Keratinocyte (primary cell): Measurements from ENCODE around the gene FBXL17. TPM values are rescaled to one million over a fixed set of nuclear protein-coding genes. Genes with fewer than 3 reads are reported as not detected.

Experiments used
- DNase-seq: peaks from one replicate; pipeline ENCODE4 v3.0.0-alpha.2; 2011; ENCODE audit warnings: low read depth, missing footprints, low spot score
- FAIRE-seq: peaks from 2 replicates; lab custom pipeline; 2011; peaks lifted over from hg19 to GRCh38; lab: Jason Lieb, UNC
- H2AFZ ChIP-seq: 2 replicates; pipeline ENCODE4 v1.6.0; 2012; ENCODE audit warnings: low read length, control low read depth, inconsistent platforms; ENCODE audit not compliant: control insufficient read depth
- H3K27ac ChIP-seq: 2 replicates; pipeline ENCODE4 v1.5.1; 2011; ENCODE audit warnings: low read length; ENCODE audit not compliant: control insufficient read depth, insufficient read depth
- H3K27me3 ChIP-seq: 3 replicates; pipeline ENCODE4 v1.6.0; 2011; ENCODE audit warnings: low read length; ENCODE audit not compliant: control insufficient read depth, insufficient read depth; ENCODE audit errors: extremely low read depth
- H3K36me3 ChIP-seq, 2 experiments: 2 replicates in 1 of 2; 3 replicates in 1 of 2; pipeline ENCODE4 v1.5.1; 2011; ENCODE audit warnings: low read length in 2 of 2, mild to moderate bottlenecking in 1 of 2; ENCODE audit not compliant: control insufficient read depth in 2 of 2, insufficient read depth in 2 of 2; ENCODE audit errors: extremely low read depth in 1 of 2
- H3K4me1 ChIP-seq: 3 replicates; pipeline ENCODE4 v1.5.1; 2011; ENCODE audit warnings: low read length; ENCODE audit not compliant: control insufficient read depth, insufficient read depth; ENCODE audit errors: extremely low read depth
- H3K4me2 ChIP-seq: 3 replicates; pipeline ENCODE4 v1.6.0; 2011; ENCODE audit warnings: low read depth, low read length; ENCODE audit not compliant: control insufficient read depth, insufficient read depth; ENCODE audit errors: extremely low read depth
- H3K4me3 ChIP-seq, 3 experiments: fragments of 200-600 bp in 1 of 3; sonication (generic) in 1 of 3; 2 replicates in 2 of 3; 3 replicates in 1 of 3; pipeline ENCODE4 v1.5.1; 2011 to 2016; ENCODE audit warnings: low read length in 3 of 3, mild to moderate bottlenecking in 3 of 3, control low read depth in 2 of 3, inconsistent platforms in 1 of 3, low read depth in 1 of 3, mixed read lengths in 1 of 3, mixed run types in 1 of 3, moderate library complexity in 1 of 3; ENCODE audit not compliant: control insufficient read depth in 2 of 3, insufficient read depth in 2 of 3; ENCODE audit errors: extremely low read depth in 1 of 3
- H3K79me2 ChIP-seq: 2 replicates; pipeline ENCODE4 v1.6.0; 2012; ENCODE audit warnings: low read length; ENCODE audit not compliant: control insufficient read depth, insufficient read depth
- H3K9ac ChIP-seq: 3 replicates; pipeline ENCODE4 v1.6.0; 2011; ENCODE audit warnings: low read length; ENCODE audit not compliant: control insufficient read depth, insufficient read depth; ENCODE audit errors: extremely low read depth
- H3K9me1 ChIP-seq: 3 replicates; pipeline ENCODE4 v1.6.0; 2011; ENCODE audit warnings: low read length; ENCODE audit not compliant: control insufficient read depth, insufficient read depth; ENCODE audit errors: extremely low read depth
- H3K9me3 ChIP-seq: 2 replicates; pipeline ENCODE4 v1.5.1; 2012; ENCODE audit warnings: low read depth, low read length; ENCODE audit not compliant: control insufficient read depth
- H4K20me1 ChIP-seq: 3 replicates; pipeline ENCODE4 v1.6.0; 2011; ENCODE audit warnings: low read length; ENCODE audit not compliant: control insufficient read depth, insufficient read depth; ENCODE audit errors: extremely low read depth
- EZH2 ChIP-seq: IDR thresholded peaks from one replicate; pipeline ENCODE4 v1.6.1; 2012; ENCODE audit warnings: inconsistent platforms, mild to moderate bottlenecking, low read length, moderate library complexity
- dilution Hi-C: fragments of 300-500 bp; cut with MboI; formaldehyde crosslinking; loops from one replicate; pipeline ENCODE4 v1.7.0; 2020; ENCODE audit warnings: low sequenced_read_pairs; ENCODE audit not compliant: extremely low pct_ligation_motif_present
- polyA plus RNA-seq, 5 experiments: library from polyadenylated mRNA; depleted of rRNA in 3 of 5; stranded (reverse) in 3 of 5; stranded (forward) in 1 of 5; unstranded in 1 of 5; fragments of >200 nt; gene quantifications; 1 replicate in 1 of 5; 2 replicates in 3 of 5; 3 replicates in 1 of 5; pipeline versions ENCODE4 v1.2.1 to v1.2.3, GENCODE V29; 2011 to 2012; ENCODE audit warnings: missing spikeins in 2 of 5, low read depth in 1 of 5, low replicate concordance in 1 of 5
- TF ChIP-seq, protein P1 (sequence below), 3 experiments: IDR thresholded peaks in 1 of 3; conservative IDR thresholded peaks in 1 of 3; optimal IDR thresholded peaks in 1 of 3; 2 replicates in 2 of 3; 3 replicates in 1 of 3; pipeline versions ENCODE3 to v1.5.1; 2011; ENCODE audit warnings: low read length in 3 of 3, mild to moderate bottlenecking in 3 of 3, moderate library complexity in 2 of 3, control low read depth in 1 of 3, inconsistent platforms in 1 of 3; ENCODE audit not compliant: insufficient read depth in 2 of 3; ENCODE audit errors: extremely low read depth in 1 of 3

FBXL17 gene
- polyA plus RNA-seq, 1 donor (not counting 4 experiments of a cell fraction or from before 2014, with no cell fraction given): 5.7 TPM

DNA sequence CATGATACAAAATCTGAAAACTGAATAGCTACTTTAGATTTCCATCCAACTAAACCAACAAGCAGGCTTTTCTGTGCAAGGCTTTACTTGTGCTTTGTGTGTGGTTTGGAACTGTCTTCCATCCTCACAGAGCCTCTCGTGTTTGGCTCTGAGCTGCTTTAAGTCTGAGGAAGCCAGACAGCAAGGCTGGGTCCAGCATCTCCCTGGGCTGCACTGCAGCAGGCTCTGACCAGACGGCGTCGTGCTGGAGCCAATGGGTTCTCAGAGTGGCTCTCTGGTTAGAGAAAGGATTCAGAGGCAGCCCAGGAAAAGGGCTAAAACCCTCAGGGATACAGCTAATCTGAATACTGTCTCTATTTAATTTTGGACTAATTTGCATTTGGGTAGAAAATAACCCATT, 503.2 kb downstream of the FBXL17 start:
- TF ChIP-seq EZH2: no peak
- TF ChIP-seq, protein P1, sequence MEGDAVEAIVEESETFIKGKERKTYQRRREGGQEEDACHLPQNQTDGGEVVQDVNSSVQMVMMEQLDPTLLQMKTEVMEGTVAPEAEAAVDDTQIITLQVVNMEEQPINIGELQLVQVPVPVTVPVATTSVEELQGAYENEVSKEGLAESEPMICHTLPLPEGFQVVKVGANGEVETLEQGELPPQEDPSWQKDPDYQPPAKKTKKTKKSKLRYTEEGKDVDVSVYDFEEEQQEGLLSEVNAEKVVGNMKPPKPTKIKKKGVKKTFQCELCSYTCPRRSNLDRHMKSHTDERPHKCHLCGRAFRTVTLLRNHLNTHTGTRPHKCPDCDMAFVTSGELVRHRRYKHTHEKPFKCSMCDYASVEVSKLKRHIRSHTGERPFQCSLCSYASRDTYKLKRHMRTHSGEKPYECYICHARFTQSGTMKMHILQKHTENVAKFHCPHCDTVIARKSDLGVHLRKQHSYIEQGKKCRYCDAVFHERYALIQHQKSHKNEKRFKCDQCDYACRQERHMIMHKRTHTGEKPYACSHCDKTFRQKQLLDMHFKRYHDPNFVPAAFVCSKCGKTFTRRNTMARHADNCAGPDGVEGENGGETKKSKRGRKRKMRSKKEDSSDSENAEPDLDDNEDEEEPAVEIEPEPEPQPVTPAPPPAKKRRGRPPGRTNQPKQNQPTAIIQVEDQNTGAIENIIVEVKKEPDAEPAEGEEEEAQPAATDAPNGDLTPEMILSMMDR (optimal IDR thresholded peaks at IDR 0.05 in 1 of 3, IDR thresholded peaks at IDR 0.05 in 1 of 3, conservative IDR thresholded peaks at IDR 0.05 in 1 of 3; ENCODE audit: extremely low read depth in 1 of 3, insufficient read depth in 2 of 3, low read length in 3 of 3): no peak
- no peaks in the 10 kb centered on the region for H3K9me3 ChIP-seq
- no peaks in the 10 kb centered on the region for H3K79me2 ChIP-seq
- H3K9me1 ChIP-seq: no peaks in the 10 kb centered on the region
- no peaks in the 10 kb centered on the region for H3K36me3 ChIP-seq
- DNase-seq (no peak), FAIRE-seq (no peak)
- H3K4me1 ChIP-seq: peaks cover 2% of the 10 kb centered on the region
- H3K9ac ChIP-seq: no peak overlapping the region
- dilution Hi-C loops: no loop called here
- no peaks in the 10 kb centered on the region for H3K27me3 ChIP-seq
- no peak overlapping the region for H2AFZ ChIP-seq
- no peak overlapping the region for H3K4me3 ChIP-seq
- H3K27ac ChIP-seq: no peak overlapping the region
- H3K4me2 ChIP-seq: no peak overlapping the region
- H4K20me1 ChIP-seq: no peaks in the 10 kb centered on the region

DNA sequence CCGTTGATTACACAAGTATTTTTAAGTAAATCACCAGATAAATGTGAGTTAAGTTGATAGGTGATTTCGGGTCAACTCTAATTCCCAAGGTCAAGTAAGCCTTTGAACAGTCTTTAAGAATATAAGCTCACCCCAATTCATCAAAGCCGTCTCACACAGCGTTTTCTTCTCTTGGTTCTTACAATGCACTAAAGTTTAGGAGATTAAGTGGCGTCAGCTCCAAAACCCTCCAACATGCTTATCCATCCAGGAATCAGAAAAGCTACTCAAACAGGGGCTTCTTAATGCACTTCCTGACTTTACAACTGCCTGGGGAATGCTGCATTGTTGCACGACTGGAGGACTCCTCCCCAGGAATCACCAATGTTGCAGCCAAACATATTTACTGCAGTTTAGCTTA, 505.0 kb downstream of the FBXL17 start:
- Histone ChIP-seq H3K9me1 (no peaks in the 10 kb centered on the region), H2AFZ (no peak overlapping the region), H3K4me1 (peaks cover 2% of the 10 kb centered on the region), H4K20me1 (no peaks in the 10 kb centered on the region), H3K27me3 (no peaks in the 10 kb centered on the region), H3K27ac (no peak overlapping the region), H3K9me3 (no peaks in the 10 kb centered on the region), H3K4me3 (no peak overlapping the region), H3K36me3 (no peaks in the 10 kb centered on the region), H3K79me2 (no peaks in the 10 kb centered on the region), H3K9ac (no peak overlapping the region), H3K4me2 (no peak overlapping the region)
- dilution Hi-C loops: no loop called here
- no peak for TF ChIP-seq EZH2
- TF ChIP-seq, protein P1 (optimal IDR thresholded peaks at IDR 0.05 in 1 of 3, IDR thresholded peaks at IDR 0.05 in 1 of 3, conservative IDR thresholded peaks at IDR 0.05 in 1 of 3; ENCODE audit: extremely low read depth in 1 of 3, insufficient read depth in 2 of 3, low read length in 3 of 3): no peak
- no peak for DNase-seq
- no peak for FAIRE-seq
